Fibroblast of mammary gland (primary cell): Measurements from ENCODE around the gene APOD.
"Not testable (repeated sequence)": the region's sequence is repeated elsewhere in the genome, so short reads cannot be mapped to it uniquely, and the experiment has no call there.

Source experiments
- DNase-seq: peaks from one replicate; pipeline ENCODE4 v3.0.0-alpha.2; 2010; ENCODE audit warnings: low read depth
- H3K4me3 ChIP-seq: 2 replicates; pipeline ENCODE4 v1.5.1; 2011; ENCODE audit warnings: low read depth, mild to moderate bottlenecking, low read length, moderate library complexity; ENCODE audit not compliant: control insufficient read depth
- TF ChIP-seq, protein P1 (sequence below): conservative IDR thresholded peaks from 2 replicates; pipeline ENCODE4 v1.5.1; 2011; ENCODE audit warnings: low read depth, low read length, inconsistent platforms; ENCODE audit not compliant: control insufficient read depth, insufficient read depth

APOD gene

DNA sequence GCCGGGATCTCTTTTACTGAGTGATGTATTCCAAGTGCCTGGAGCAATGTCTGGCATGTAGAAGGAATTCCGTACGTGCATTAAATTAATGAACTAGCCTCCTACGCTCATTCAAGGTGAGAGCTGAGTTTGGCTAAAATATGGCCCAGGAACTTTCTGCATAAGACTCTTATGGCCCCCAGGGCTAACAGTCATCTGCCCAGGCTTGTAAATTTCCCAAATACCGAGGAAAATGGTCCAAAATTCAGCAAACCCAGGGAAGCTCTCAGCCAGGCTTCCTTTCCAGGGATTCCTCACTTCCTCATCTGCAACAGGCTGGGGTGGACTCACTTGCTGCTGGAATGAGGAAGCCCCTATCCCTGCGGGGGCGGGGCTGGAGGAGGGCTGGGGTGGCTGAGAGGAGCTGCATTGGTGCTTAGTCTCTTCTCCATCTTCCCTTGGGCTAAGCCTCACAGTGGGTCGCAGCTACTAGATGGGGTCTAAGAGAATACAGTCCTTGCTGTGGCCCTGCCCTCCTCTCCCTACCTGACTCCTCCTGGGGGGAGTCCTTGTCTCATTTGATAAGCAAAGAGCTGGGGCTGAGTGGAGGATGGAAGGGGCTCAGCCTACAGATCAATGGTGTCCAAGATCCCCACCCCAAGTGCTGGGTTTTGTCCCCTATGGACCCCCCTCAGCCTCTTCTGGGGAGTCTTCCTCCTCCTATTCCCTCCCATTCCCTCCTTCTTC lies 28.5 kb upstream of the APOD start:
- no peak for DNase-seq
- TF ChIP-seq, protein P1, sequence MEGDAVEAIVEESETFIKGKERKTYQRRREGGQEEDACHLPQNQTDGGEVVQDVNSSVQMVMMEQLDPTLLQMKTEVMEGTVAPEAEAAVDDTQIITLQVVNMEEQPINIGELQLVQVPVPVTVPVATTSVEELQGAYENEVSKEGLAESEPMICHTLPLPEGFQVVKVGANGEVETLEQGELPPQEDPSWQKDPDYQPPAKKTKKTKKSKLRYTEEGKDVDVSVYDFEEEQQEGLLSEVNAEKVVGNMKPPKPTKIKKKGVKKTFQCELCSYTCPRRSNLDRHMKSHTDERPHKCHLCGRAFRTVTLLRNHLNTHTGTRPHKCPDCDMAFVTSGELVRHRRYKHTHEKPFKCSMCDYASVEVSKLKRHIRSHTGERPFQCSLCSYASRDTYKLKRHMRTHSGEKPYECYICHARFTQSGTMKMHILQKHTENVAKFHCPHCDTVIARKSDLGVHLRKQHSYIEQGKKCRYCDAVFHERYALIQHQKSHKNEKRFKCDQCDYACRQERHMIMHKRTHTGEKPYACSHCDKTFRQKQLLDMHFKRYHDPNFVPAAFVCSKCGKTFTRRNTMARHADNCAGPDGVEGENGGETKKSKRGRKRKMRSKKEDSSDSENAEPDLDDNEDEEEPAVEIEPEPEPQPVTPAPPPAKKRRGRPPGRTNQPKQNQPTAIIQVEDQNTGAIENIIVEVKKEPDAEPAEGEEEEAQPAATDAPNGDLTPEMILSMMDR = no peak
- no peak overlapping the region for H3K4me3 ChIP-seq

GRCh38 chr3:195609229-195609628 lies 25.5 kb upstream of the APOD start:
- H3K4me3 ChIP-seq = no peak overlapping the region
- no peak for DNase-seq
- TF ChIP-seq, protein P1 = no peak

DNA sequence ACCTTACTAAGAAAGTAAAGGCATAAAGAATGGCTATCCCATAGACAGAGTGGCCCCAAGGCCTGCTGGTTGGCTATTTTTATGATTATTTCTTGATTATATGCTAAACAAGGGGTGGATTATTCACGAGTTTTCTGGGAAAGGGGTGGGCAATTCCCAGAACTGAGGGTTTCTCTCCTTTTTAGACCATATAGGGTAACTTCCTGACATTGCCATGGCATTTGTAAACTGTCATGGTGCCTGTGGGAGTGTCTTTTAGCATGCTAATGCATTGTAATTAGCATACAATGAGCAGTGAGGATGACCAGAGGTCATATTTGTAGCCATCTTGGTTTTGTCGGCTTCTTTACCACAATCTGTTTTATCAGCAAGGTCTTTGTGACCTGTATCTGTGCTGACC lies 18.0 kb upstream of the APOD start:
- H3K4me3 ChIP-seq, DNase-seq: not testable (repeated sequence)

- TF ChIP-seq, protein P1 = no peak
- H3K4me3 ChIP-seq = no peak overlapping the region
- DNase-seq = no peak
Observed at GRCh38 chr3:195601382-195601781, 17.6 kb upstream of the APOD start.

- H3K4me3 ChIP-seq, DNase-seq: not testable (repeated sequence)
Observed at GRCh38 chr3:195599926-195600325, 16.2 kb upstream of the APOD start.

- H3K4me3 ChIP-seq, DNase-seq: not testable (repeated sequence)
Observed at GRCh38 chr3:195599516-195599915, 15.8 kb upstream of the APOD start.

- DNase-seq = no peak
- no peak overlapping the region for H3K4me3 ChIP-seq
- TF ChIP-seq, protein P1 = no peak
Observed at GRCh38 chr3:195597848-195598247, 14.1 kb upstream of the APOD start.

DNA sequence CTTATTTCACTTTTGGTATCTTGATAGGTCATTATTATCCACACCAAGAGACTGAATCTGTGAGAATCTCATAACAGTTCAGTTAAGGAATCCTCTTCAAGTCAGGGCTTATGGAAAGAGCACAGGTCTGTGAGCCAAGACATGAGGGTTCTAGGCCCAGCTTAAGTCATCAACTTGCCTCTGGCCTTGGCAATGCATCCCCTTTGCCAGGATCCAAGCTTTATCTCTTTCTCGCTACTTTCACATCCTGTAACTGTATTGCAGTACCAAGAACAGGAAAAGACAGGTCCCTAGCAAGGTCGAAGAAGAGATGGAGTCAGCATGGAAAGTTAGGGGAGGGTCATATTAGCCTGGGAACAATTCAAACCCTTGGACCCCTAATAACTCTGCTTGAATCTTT lies 13.5 kb upstream of the APOD start:
- no peak for DNase-seq
- H3K4me3 ChIP-seq = no peak overlapping the region
- TF ChIP-seq, protein P1 = no peak
